HUES64 (cell line): ENCODE measurements around the gene TMEM134.
"Not testable (repeated sequence)": the region's sequence is repeated elsewhere in the genome, so short reads cannot be mapped to it uniquely, and the experiment has no call there.

Experiments
- H3K27ac ChIP-seq: 2 replicates; pipeline ENCODE4 v1.7.0; 2013; ENCODE audit warnings: low read depth, low read length, inconsistent platforms
- H3K27me3 ChIP-seq: 2 replicates; pipeline ENCODE4 v1.6.1; 2013; ENCODE audit warnings: mild to moderate bottlenecking, low read length; ENCODE audit not compliant: insufficient read depth
- H3K36me3 ChIP-seq: 2 replicates; pipeline ENCODE4 v1.6.1; 2013; ENCODE audit warnings: mild to moderate bottlenecking, low read length; ENCODE audit not compliant: insufficient read depth
- H3K4me1 ChIP-seq: 2 replicates; pipeline ENCODE4 v1.6.1; 2013; ENCODE audit warnings: mild to moderate bottlenecking, low read length, moderate library complexity; ENCODE audit not compliant: insufficient read depth
- H3K4me3 ChIP-seq: 2 replicates; pipeline ENCODE4 v1.5.1; 2013; ENCODE audit warnings: mild to moderate bottlenecking, low read length, moderate library complexity
- H3K9ac ChIP-seq: 2 replicates; pipeline ENCODE4 v1.6.1; 2013; ENCODE audit warnings: mild to moderate bottlenecking, low read depth, low read length
- H3K9me3 ChIP-seq: 2 replicates; pipeline ENCODE4 v1.6.1; 2013; ENCODE audit warnings: low read depth, low read length; ENCODE audit not compliant: insufficient read depth
- WGBS: fragments of 150-250, 120-280 bp; methylation state at CpG from one replicate; pipeline ENCODE4 v1.1.7; 2013; ENCODE audit warnings: missing lambda C conversion rate; 5-methylcytosine and 5-hydroxymethylcytosine counted together

TMEM134 gene

DNA sequence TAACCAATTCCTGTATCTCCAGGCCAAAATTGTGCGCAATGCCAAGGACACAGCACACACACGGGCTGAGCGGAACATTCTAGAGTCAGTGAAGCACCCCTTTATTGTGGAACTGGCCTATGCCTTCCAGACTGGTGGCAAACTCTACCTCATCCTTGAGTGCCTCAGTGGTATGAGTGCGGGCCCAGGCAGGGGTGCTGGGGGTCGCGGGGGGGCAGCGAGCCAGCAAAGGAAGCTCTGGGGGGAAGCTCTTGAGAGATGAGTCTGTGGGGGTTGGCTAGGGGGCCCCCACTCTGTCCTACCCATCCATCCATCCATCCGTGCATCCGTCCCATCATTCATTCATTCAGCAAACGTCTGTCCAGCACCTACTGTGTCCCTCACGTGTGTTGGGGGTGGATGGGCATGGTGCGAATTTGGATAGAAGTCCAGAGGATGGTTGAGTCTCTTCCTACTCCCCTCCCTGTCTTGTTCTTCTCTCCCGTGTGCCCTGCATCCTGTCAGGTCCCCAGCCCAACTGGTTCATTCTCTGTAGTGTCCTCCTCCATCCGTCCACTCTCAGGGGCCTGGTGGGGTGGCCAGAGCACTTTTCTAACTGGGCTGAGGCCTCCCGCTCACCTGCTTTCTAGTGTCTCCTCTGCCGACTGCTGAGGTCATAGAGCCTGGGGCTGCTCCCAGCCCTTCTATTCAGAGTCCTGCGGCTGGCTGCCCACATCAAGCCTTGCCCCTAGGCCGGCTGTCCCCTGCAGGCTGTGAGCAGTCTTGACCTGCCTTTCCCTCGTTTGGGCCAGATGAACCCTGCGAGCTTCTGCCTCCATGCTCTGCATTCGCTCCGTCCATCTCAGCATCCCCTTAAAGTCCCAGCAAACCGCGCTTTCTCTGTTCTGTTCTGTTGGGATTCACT is 37.5 kb downstream of the TMEM134 start:
- Histone ChIP-seq H3K9ac (no peak overlapping the region), H3K36me3 (peaks cover 29% of the 10 kb centered on the region; the same call in 1 of the 2 replicates), H3K9me3 (no peaks in the 10 kb centered on the region), H3K27me3 (no peaks in the 10 kb centered on the region), H3K4me3 (no peak overlapping the region), H3K4me1 (peaks cover 4% of the 10 kb centered on the region; the same call in 1 of the 2 replicates), H3K27ac (no peak overlapping the region)
- 95% methylated on average over 22 of the region's 24 CpGs for WGBS

DNA sequence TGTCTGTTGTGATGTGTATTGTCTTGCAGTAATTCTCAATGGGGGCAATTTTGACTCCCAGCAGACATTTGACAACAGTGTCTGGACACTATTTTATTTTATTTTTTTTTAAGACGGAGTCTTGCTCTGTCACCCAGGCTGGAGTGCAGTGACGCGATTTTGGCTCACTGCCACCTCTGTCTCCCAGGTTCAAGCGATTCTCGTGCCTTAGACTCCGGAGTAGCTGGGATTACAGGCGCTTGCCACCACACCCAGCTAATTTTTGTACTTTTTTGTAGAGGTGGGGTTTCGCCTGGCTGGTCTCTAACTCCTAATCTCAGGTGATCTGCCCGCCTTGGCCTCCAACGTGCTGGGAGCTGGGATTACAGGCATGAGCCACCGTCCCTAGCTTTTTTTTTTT is 39.3 kb downstream of the TMEM134 start:
- Histone ChIP-seq H3K27ac (no peak overlapping the region), H3K9me3 (no peaks in the 10 kb centered on the region), H3K36me3 (peaks cover 28% of the 10 kb centered on the region; the same call in 1 of the 2 replicates), H3K4me1 (0 out of 2 replicates have a peak, but pooled peaks cover 3% of the 10 kb centered on the region), H3K27me3 (no peaks in the 10 kb centered on the region), H3K4me3 (peak overlapping the region; percentile 90), H3K9ac (no peak overlapping the region)
- WGBS: 96% methylated on average over 11 of the region's 11 CpGs

DNA sequence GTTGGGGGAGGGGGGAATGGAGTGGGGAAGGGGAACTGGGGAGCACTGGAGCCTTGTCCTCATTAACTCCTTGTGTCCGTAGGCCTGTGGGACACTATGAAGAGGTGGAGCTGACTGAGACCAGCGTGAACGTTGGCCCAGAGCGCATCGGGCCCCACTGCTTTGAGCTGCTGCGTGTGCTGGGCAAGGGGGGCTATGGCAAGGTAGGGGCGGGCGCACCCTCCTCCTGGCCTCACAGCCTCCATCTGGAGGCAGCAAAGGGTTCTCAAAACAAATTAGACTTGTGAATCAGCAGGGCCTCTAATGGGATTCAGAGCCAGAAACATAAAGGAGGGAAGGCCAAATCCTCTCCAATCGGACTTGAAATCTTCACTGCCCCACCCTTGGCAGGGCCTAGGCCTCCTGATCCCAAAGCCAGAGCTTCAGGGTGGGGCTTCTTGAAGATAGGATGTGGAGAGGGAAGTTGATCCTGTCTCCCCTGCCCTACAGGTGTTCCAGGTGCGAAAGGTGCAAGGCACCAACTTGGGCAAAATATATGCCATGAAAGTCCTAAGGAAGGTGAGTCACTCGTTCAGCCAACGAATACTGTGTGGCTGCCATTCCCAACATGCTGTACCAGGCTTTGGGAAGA is 39.9 kb downstream of the TMEM134 start:
- H3K36me3 ChIP-seq: peaks cover 22% of the 10 kb centered on the region; the same call in 1 of the 2 replicates
- H3K27ac ChIP-seq: peak overlapping the region; percentile 31; the same call in 1 of the 2 replicates
- H3K9me3 ChIP-seq: no peaks in the 10 kb centered on the region
- 63% methylated on average over 12 of the region's 12 CpGs for WGBS
- H3K4me3 ChIP-seq: peak overlapping the region; percentile 90
- H3K9ac ChIP-seq: peak overlapping the region; percentile 81; the same call in 1 of the 2 replicates
- H3K27me3 ChIP-seq: no peaks in the 10 kb centered on the region
- H3K4me1 ChIP-seq: 0 out of 2 replicates have a peak, but pooled peaks cover 3% of the 10 kb centered on the region

DNA sequence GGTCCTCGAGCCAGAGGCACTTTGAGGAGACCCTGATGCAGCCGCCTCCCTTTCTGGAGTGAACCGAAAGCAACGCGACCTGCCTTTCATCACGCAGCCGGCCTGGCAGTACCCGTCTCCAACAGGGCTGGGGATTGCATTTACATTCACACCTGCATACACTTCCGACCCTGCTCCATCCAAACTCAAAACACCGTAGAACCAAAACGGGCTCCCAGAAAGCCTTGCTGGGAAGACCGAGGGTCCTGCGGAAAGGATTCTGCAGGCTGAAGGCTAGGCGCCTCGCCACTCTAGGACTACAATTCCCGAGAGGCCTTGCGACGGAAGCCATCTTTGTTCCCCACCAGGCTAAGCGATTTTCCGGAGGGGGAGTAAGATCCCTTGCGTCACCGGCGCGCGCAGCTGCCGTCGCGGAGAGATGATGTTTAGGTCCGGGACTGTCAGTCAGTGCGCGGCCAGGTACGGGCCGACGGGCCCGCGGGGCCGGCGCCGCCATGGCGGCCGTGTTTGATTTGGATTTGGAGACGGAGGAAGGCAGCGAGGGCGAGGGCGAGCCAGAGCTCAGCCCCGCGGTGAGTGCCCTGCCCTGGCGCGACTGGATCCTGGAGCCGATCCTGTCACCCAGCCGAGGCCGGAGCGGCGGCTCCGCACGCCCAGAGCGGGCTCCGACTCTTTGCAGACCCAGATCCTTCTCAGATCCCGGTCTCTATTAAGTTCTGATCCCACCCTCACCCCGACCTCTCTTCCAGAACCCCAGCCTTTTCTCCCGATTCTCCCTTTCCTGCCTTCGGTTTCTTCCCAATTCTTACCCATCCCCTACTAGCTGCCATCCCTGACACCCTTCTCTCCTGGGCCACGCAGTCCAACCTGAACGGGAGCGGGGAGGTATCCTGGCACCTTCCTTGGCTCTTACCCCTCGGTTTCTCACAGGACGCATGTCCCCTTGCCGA is 40.7 kb downstream of the TMEM134 start, which contains the start of gene RPS6KB2:
Gene RPS6KB2 (plus strand): TSS at position 443 of the 950 bp plus-strand sequence. CDS start 52 bp downstream, at position 495.
- no peaks in the 10 kb centered on the region for H3K9me3 ChIP-seq
- H3K4me3 ChIP-seq: peak within 1 kb of the TSS; percentile 90
- peak within 1 kb of the TSS; percentile 54 for H3K27ac ChIP-seq
- H3K4me1 ChIP-seq: 0 out of 2 replicates have a peak, but pooled peaks cover 3% of the 10 kb centered on the region
- peaks cover 16% of the 10 kb centered on the region; the same call in 1 of the 2 replicates for H3K36me3 ChIP-seq
- peak within 1 kb of the TSS; percentile 81 for H3K9ac ChIP-seq
- no peaks in the 10 kb centered on the region for H3K27me3 ChIP-seq
- WGBS: 4% methylated on average over 68 of the region's 68 CpGs

DNA sequence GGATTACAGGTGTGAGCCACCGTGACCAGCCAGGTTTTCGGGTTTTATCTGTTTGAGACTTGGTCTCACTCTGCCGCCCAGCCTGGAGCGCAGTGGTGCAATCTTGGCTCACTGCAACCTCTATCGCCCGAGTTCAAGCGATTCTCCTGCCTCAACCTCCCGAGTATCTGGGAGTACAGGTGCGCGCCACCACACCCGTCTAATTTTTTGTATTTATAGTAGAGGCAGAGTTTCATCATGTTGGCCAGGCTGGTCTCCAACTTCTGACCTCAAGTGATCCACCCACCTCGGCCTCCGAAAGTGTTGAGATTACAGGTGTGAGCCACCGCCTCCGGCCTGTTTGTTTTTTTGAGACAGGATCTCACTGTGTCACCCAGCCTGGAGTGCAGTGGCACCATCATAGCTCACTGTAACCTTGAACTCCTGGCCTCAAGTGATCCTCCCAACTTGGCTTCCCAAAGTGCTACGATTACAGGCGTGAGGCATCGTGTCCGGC is 41.6 kb downstream of the TMEM134 start:
- 92% methylated on average over 19 of the region's 19 CpGs for WGBS
- not testable (repeated sequence) for H3K4me1 ChIP-seq, H3K27me3 ChIP-seq, H3K36me3 ChIP-seq, H3K9me3 ChIP-seq, H3K27ac ChIP-seq
- Histone ChIP-seq H3K9ac (peak overlapping the region; percentile 41), H3K4me3 (peak overlapping the region; percentile 90)

DNA sequence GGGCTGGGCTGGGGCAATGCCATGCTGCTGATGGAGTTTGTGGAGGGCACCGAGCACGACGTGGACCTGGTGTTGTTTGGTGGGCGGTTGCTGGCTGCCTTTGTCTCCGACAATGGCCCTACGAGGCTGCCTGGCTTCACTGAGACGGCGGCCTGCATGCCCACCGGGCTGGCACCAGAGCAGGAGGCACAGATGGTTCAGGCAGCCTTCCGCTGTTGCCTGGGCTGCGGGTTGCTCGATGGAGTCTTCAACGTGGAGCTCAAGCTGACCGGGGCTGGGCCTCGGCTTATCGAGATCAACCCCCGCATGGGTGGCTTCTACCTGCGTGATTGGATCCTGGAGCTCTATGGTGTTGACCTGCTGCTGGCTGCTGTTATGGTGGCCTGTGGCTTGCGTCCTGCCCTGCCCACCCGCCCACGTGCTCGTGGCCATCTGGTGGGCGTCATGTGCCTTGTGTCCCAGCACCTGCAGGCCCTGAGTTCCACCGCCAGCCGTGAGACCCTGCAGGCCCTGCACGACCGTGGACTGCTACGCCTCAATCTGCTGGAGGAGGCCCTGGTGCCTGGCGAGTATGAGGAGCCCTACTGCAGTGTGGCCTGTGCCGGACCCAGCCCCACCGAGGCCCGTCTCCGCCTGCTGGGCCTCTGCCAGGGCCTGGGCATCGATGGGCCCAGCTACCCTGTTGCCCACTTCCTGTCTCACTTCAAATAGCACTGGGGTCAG is 45.0 kb downstream of the TMEM134 start:
- Histone ChIP-seq H3K4me3 (no peak overlapping the region), H3K4me1 (0 out of 2 replicates have a peak, but pooled peaks cover 4% of the 10 kb centered on the region), H3K36me3 (no peaks in the 10 kb centered on the region), H3K27ac (no peak overlapping the region), H3K9me3 (no peaks in the 10 kb centered on the region), H3K27me3 (peaks cover 9% of the 10 kb centered on the region), H3K9ac (no peak overlapping the region)
- 93% methylated on average over 34 of the region's 34 CpGs for WGBS

DNA sequence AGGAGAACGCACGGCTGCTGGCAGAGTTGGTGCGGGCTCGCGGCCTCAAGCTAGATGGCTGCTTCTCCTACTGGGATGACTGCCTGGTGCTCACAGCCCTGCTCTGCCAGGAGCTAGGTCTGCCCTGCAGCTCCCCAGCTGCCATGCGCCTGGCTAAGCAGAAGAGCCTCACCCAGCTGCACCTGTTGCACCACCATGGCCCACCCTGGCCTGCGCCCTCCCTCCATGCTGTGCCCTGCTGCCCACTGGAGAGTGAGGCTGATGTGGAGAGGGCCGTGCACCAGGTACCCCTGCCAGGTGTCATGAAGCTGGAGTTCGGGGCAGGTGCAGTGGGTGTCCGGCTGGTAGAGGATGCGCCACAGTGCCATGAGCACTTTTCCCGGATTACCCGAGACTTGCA is 45.6 kb downstream of the TMEM134 start:
- H3K4me1 ChIP-seq: 0 out of 2 replicates have a peak, but pooled peaks cover 3% of the 10 kb centered on the region
- no peaks in the 10 kb centered on the region for H3K9me3 ChIP-seq
- no peak overlapping the region for H3K27ac ChIP-seq
- H3K36me3 ChIP-seq: no peaks in the 10 kb centered on the region
- H3K4me3 ChIP-seq: no peak overlapping the region
- 94% methylated on average over 13 of the region's 13 CpGs for WGBS
- H3K27me3 ChIP-seq: peaks cover 13% of the 10 kb centered on the region
- H3K9ac ChIP-seq: no peak overlapping the region

DNA sequence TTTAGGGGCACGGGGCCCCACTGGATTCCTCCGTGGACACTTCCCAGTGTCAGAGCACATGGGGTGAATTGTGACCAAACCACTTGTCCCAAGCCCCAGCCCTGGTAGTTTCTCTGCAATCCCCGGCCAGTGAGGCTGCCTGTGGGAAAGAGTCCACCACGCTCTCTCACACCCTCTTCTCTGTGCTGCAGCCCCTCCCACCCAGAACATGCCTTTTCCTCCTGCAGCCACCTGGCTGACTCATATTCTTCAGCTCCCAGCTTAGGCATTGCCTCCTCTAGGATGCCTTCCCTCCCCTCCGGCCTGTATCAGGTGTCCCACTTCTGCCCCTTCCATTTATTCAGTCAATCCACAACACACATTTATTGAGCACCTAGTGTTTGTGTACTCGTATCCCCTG is 46.2 kb downstream of the TMEM134 start:
- no peaks in the 10 kb centered on the region for H3K36me3 ChIP-seq
- 0 out of 2 replicates have a peak, but pooled peaks cover 3% of the 10 kb centered on the region for H3K4me1 ChIP-seq
- no peaks in the 10 kb centered on the region for H3K9me3 ChIP-seq
- no peak overlapping the region for H3K9ac ChIP-seq
- no peak overlapping the region for H3K27ac ChIP-seq
- H3K4me3 ChIP-seq: no peak overlapping the region
- H3K27me3 ChIP-seq: peaks cover 13% of the 10 kb centered on the region
- 71% methylated on average over 6 of the region's 6 CpGs for WGBS

DNA sequence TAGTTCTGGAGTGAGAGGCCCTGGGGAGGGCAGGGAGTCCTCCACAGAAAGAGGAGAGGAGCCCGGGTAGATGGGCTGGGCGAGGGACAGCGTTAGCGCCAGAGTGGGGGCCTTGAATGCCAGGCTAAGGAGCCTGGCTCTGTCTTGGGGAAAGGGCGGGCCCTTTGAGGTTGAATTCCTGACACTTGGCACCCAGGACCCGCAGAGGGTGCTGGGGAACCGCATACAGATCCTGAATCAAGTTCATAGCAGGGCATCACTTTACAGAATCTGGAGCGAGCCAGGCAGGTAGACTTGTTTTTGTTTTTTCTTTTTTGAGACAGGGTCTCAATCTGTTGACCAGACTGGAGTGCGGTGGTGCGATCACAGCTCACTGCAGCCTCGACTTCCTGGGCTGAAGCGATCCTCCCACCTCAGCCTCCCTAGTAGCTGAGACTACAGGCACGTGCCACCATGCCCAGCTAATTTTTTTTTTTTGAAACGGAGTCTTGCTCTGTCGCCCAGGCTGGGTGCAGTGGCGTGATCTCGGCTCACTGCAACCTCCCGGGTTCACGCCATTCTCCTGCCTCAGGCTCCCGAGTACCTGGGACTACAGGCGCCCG is 47.5 kb downstream of the TMEM134 start:
- peak overlapping the region; percentile 29 for H3K4me3 ChIP-seq
- H3K9ac ChIP-seq: no peak overlapping the region
- 79% methylated on average over 22 of the region's 22 CpGs for WGBS

More for the DNA sequence above, 47.5 kb downstream of the TMEM134 start:
- H3K27ac ChIP-seq: no peak overlapping the region
- peaks cover 13% of the 10 kb centered on the region for H3K27me3 ChIP-seq
- H3K9me3 ChIP-seq: no peaks in the 10 kb centered on the region
- no peaks in the 10 kb centered on the region for H3K36me3 ChIP-seq
- H3K4me1 ChIP-seq: 0 out of 2 replicates have a peak, but pooled peaks cover 7% of the 10 kb centered on the region
